GM19193 (cell line): ENCODE results near the gene CDH13.

ENCODE experiments used
- POLR2A ChIP-seq: IDR thresholded peaks from 4 replicates; pipeline ENCODE4 v1.6.1; 2011; ENCODE audit not compliant: insufficient read depth, insufficient read length; ENCODE audit errors: extremely low read depth

CDH13 gene

GRCh38 chr16:82626791-82627261 is at the start of gene CDH13:
CDH13 (plus strand) TSS chr16:82626969.
- no peak for TF ChIP-seq POLR2A

GRCh38 chr16:82580298-82580890 is 46.4 kb upstream of the CDH13 start:
- TF ChIP-seq POLR2A, result no peak

- no peak for TF ChIP-seq POLR2A
Observed at GRCh38 chr16:82582975-82583374, 43.8 kb upstream of the CDH13 start.

GRCh38 chr16:82583422-82583821 is 43.3 kb upstream of the CDH13 start:
- no peak for TF ChIP-seq POLR2A

GRCh38 chr16:82584553-82585152 is 42.1 kb upstream of the CDH13 start:
- TF ChIP-seq POLR2A, result no peak

- no peak for TF ChIP-seq POLR2A
Observed at GRCh38 chr16:82585675-82586074, 41.1 kb upstream of the CDH13 start.

GRCh38 chr16:82586130-82586529 is 40.6 kb upstream of the CDH13 start:
- no peak for TF ChIP-seq POLR2A

GRCh38 chr16:82587289-82587688 is 39.5 kb upstream of the CDH13 start:
- TF ChIP-seq POLR2A, result no peak

GRCh38 chr16:82589407-82589806 is 37.4 kb upstream of the CDH13 start:
- no peak for TF ChIP-seq POLR2A

GRCh38 chr16:82594114-82594513 is 32.7 kb upstream of the CDH13 start:
- no peak for TF ChIP-seq POLR2A

GRCh38 chr16:82598771-82599170 is 28.0 kb upstream of the CDH13 start:
- TF ChIP-seq POLR2A, result no peak

GRCh38 chr16:82601989-82602640 is 24.7 kb upstream of the CDH13 start:
- no peak for TF ChIP-seq POLR2A

- no peak for TF ChIP-seq POLR2A
Observed at GRCh38 chr16:82603784-82604411, 22.9 kb upstream of the CDH13 start.

GRCh38 chr16:82605076-82605475 is 21.7 kb upstream of the CDH13 start:
- no peak for TF ChIP-seq POLR2A

GRCh38 chr16:82605863-82606620 is 20.7 kb upstream of the CDH13 start:
- no peak for TF ChIP-seq POLR2A
